Right atrium auricular region (tissue), 2 donors: Measurements from ENCODE around the gene CSH1. TPM values are rescaled to one million over a fixed set of nuclear protein-coding genes. Genes with fewer than 3 reads are reported as not detected.
A peak's percentile ranks its signal among the peaks of the same experiment; 100 is the strongest.
"Not testable (repeated sequence)": the region's sequence is repeated elsewhere in the genome, so short reads cannot be mapped to it uniquely, and the experiment has no call there.

Experiments used
- DNase-seq: peaks from one replicate; pipeline ENCODE4 v3.0.0-alpha.2; 2019; ENCODE audit warnings: low spot score
- H3K27ac ChIP-seq, 2 donors: fragments of 200-600 bp; sonication (generic); 1 replicate in 1 of 2; 2 replicates in 1 of 2; pipeline ENCODE4 v1.5.1; 2016 to 2019
- H3K27me3 ChIP-seq, 2 donors: fragments of 200-600 bp; sonication (generic); one replicate each; pipeline versions ENCODE4 v1.5.1 to v1.6.0; 2017 to 2019
- H3K36me3 ChIP-seq: fragments of 200-600 bp; sonication (generic); one replicate; pipeline ENCODE4 v1.5.1; 2016
- H3K4me1 ChIP-seq, 2 donors: fragments of 200-600 bp; sonication (generic); one replicate each; pipeline versions ENCODE4 v1.5.1 to v1.6.0; 2017 to 2019
- H3K4me3 ChIP-seq, 2 donors: fragments of 200-600 bp; sonication (generic); 1 replicate in 1 of 2; 2 replicates in 1 of 2; pipeline ENCODE4 v1.5.1; 2017 to 2019; ENCODE audit warnings: mild to moderate bottlenecking in 1 of 2, moderate library complexity in 1 of 2
- H3K9me3 ChIP-seq, 2 donors: fragments of 200-600 bp; sonication (generic); one replicate each; pipeline ENCODE4 v1.5.1; 2019
- CTCF ChIP-seq, 2 donors: fragments of 200-600 bp; sonication (generic); IDR thresholded peaks; one replicate each; pipeline ENCODE4 v1.5.1; 2019; ENCODE audit warnings: antibody characterized with exemption in 2 of 2
- total RNA-seq, 2 donors: library from RNA; depleted of rRNA; stranded (reverse); fragments of >200 nt; gene quantifications; one replicate each; pipeline ENCODE4 v1.1.0, GENCODE V29; 2016

The CSH1 gene
- total RNA-seq, 2 donors from 2014 or later = not detected

- not testable (repeated sequence) for H3K4me3 ChIP-seq, H3K27ac ChIP-seq, H3K4me1 ChIP-seq, DNase-seq, H3K36me3 ChIP-seq, H3K27me3 ChIP-seq, H3K9me3 ChIP-seq
- TF ChIP-seq CTCF (IDR thresholded peaks at IDR 0.05) = peak; percentile 31 to 56
Observed at GRCh38 chr17:63889026-63889848, 7.1 kb downstream of the CSH1 start.

GRCh38 chr17:63885119-63885518 is 11.3 kb downstream of the CSH1 start:
- DNase-seq, H3K27ac ChIP-seq, H3K9me3 ChIP-seq, H3K4me1 ChIP-seq, H3K4me3 ChIP-seq, H3K27me3 ChIP-seq, H3K36me3 ChIP-seq: not testable (repeated sequence)

DNA sequence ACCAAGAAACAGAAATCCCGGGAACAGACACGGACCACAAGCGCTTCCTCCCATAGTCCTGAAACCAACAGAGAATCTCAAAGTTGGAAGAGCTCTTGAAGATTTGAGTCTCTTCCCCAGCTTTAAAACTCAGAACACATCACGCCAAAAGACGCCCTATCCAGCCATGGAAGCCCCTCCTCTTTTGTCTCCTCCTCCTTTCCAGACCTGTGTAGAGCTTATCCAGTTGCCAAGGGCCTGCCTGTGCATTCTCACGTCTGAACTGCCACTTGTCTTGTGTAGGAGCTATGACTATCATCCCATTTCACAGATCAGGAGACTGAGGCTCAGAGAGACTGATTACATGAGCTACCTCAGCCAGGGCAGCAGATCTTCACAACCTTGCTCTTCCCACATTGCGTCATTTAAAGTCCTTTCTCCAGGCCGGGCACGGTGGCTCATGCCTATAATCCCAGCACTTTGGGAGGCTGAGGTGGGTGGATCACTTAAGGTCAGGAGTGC is 13.7 kb downstream of the CSH1 start:
- not testable (repeated sequence) for H3K9me3 ChIP-seq, H3K36me3 ChIP-seq, H3K27me3 ChIP-seq

GRCh38 chr17:63881935-63882601 is 14.3 kb downstream of the CSH1 start, which contains the start of gene GH2:
Gene GH2, minus strand, starts transcription at chr17:63881944. Its CDS starts 143 bp downstream, at chr17:63881801.
- peak; percentile 49 to 64 for TF ChIP-seq CTCF (IDR thresholded peaks at IDR 0.05)
- Histone ChIP-seq H3K4me3 (no peak within 1 kb of the TSS), H3K27ac (no peak within 1 kb of the TSS), H3K4me1 (no peaks in the 10 kb centered on the region), H3K9me3 (no peaks in the 10 kb centered on the region), H3K36me3 (no peaks in the 10 kb centered on the region), H3K27me3 (no peaks in the 10 kb centered on the region)
- DNase-seq = peak; percentile 60

More for the DNA sequence above, 13.7 kb downstream of the CSH1 start:
- not testable (repeated sequence) for DNase-seq, H3K27ac ChIP-seq, H3K4me1 ChIP-seq, H3K4me3 ChIP-seq

GRCh38 chr17:63881337-63881736 is 15.0 kb downstream of the CSH1 start:
- H3K27me3 ChIP-seq, H3K27ac ChIP-seq, H3K4me1 ChIP-seq, H3K4me3 ChIP-seq, DNase-seq, H3K36me3 ChIP-seq, H3K9me3 ChIP-seq: not testable (repeated sequence)

DNA sequence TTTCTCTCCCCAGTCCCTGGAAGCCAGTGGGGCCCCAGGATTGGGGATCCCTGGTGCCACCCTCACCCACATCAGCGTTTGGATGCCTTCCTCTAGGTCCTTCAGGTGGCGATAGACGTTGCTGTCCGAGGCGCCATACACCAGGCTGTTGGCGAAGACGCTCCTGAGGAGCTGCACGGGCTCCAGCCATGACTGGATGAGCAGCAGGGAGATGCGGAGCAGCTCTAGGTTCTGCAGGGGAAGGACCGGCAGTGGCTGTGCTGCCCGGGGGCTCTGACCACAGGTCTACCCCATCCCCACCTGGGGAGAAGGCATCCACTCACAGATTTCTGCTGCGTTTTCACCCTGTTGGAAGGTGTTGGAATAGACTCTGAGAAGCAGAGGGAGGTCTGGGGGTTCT is 15.7 kb downstream of the CSH1 start:
- no peak for DNase-seq
- H3K9me3 ChIP-seq = no peaks in the 10 kb centered on the region
- no peak overlapping the region for H3K27ac ChIP-seq
- no peaks in the 10 kb centered on the region for H3K27me3 ChIP-seq
- H3K4me3 ChIP-seq = no peak overlapping the region
- no peaks in the 10 kb centered on the region for H3K36me3 ChIP-seq
- TF ChIP-seq CTCF (IDR thresholded peaks at IDR 0.05) = no peak
- no peaks in the 10 kb centered on the region for H3K4me1 ChIP-seq

- H3K27ac ChIP-seq, H3K36me3 ChIP-seq, H3K9me3 ChIP-seq, H3K4me1 ChIP-seq, H3K4me3 ChIP-seq, H3K27me3 ChIP-seq, DNase-seq: not testable (repeated sequence)
Observed at GRCh38 chr17:63878413-63878812, 18.0 kb downstream of the CSH1 start.

- H3K36me3 ChIP-seq, H3K27ac ChIP-seq, H3K4me1 ChIP-seq, DNase-seq, H3K9me3 ChIP-seq, H3K4me3 ChIP-seq, H3K27me3 ChIP-seq: not testable (repeated sequence)
Observed at GRCh38 chr17:63874693-63875092, 21.7 kb downstream of the CSH1 start.

- not testable (repeated sequence) for H3K27me3 ChIP-seq, H3K4me3 ChIP-seq, H3K4me1 ChIP-seq, H3K9me3 ChIP-seq, H3K27ac ChIP-seq, DNase-seq, H3K36me3 ChIP-seq
Observed at GRCh38 chr17:63874061-63874626, 22.2 kb downstream of the CSH1 start.

GRCh38 chr17:63873577-63873976 is 22.8 kb downstream of the CSH1 start, which contains the start of gene CSH2:
Gene CSH2, minus strand, starts transcription at chr17:63873677. Its CDS starts 63 bp downstream, at chr17:63873614.
- not testable (repeated sequence) for H3K4me3 ChIP-seq, H3K9me3 ChIP-seq, H3K27ac ChIP-seq, H3K36me3 ChIP-seq, H3K27me3 ChIP-seq, DNase-seq, H3K4me1 ChIP-seq

- not testable (repeated sequence) for H3K9me3 ChIP-seq, DNase-seq, H3K27ac ChIP-seq, H3K4me3 ChIP-seq, H3K4me1 ChIP-seq, H3K36me3 ChIP-seq, H3K27me3 ChIP-seq
Observed at GRCh38 chr17:63871646-63872365, 24.6 kb downstream of the CSH1 start.
